ENCODE data around the gene CCDC74A.
"Not testable (repeated sequence)": the region's sequence is repeated elsewhere in the genome, so short reads cannot be mapped to it uniquely, and the experiment has no call there.

Gene CCDC74A

DNA sequence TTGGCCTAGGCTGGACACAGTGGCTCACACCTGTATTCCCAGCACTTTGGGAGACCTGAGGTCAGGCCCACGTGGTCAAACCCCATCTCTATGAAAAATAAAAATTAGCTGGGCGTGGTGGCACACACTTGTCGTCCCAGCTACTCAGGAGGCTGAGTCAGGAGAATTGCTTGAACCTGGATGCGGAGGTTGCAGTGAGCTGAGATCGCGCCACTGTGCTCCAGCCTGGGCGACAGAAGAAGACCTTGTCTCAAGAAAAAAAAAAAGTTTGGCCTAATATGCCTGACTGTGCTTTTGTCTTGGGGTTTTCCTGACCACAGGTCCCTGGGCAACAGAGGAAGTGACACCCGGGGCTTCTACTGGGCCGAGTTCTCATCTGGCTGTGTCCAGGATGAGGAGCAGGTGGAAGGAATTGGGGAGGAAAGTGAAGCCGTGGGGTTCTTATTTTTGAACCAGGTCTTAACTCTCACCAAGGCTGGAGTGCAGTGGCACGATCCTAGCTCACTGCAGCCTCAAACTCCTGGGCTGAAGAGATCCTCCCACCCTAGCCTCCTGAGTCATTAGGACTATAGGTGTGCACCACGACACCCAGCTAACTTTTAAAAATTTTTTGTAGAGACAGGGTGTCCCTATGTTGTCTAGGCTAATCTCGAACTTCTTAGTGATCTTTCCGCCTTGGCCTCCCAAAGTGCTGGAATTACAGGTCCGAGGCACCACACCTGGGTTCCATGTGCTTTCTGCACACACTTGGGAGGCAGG is 13.1 kb upstream of the CCDC74A start:
- peaks cover 30% of the 10 kb centered on the region for H3K36me3 ChIP-seq (ENCODE audit: insufficient read depth, low read length)
- not testable (repeated sequence) for H3K4me3 ChIP-seq (ENCODE audit: low read length); H3K4me1 ChIP-seq (ENCODE audit: insufficient read depth, low read length); H2AFZ ChIP-seq (ENCODE audit: low read depth, low read length); H3K27me3 ChIP-seq (ENCODE audit: insufficient read depth, low read length); H3K9me3 ChIP-seq (ENCODE audit: low read length)

DNA sequence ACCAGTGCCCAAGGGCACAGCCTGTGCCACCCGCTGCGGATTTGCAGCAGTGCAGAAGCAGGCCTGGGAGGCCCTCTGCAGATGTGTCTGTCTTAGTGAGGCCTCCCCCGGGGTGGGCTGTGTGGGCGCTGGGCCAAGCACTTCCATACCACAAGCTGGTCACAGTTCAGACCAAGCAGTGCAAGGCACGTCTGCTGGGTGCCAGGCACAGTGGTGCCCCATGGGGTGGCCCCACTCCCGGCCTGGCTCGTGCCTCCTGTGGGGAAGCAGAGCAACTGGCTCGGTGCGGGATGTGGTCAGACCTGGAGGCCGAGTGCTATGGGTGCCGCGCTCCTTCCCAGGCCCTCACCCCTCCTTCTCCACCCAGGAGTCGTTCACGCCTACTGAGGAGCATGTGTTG is 12.5 kb upstream of the CCDC74A start:
- H3K27me3 ChIP-seq (ENCODE audit: insufficient read depth, low read length); H2AFZ ChIP-seq (ENCODE audit: low read depth, low read length); H3K4me1 ChIP-seq (ENCODE audit: insufficient read depth, low read length); H3K9me3 ChIP-seq (ENCODE audit: low read length); H3K4me3 ChIP-seq (ENCODE audit: low read length): not testable (repeated sequence)
- peaks cover 29% of the 10 kb centered on the region for H3K36me3 ChIP-seq (ENCODE audit: insufficient read depth, low read length)

DNA sequence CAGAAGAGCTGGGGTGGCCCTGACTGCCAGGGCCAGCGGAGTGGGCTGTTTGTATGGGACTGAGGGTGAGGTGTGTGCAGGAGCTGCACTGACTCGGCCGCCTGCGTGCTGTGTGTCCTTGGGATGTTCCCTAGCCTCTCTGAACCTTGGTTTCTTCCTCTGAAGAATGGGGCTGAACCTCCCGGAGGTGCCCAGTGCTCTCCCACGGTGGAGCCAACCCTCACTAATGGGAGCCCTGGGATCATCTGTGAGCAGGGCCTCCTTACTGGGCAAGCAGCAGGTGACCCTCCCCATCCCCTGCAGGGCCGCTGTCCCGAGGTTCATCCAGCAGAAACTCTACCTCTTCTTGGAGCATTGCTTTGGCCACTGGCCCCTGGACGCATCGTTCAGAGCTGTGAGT is 11.7 kb upstream of the CCDC74A start:
- Histone ChIP-seq H3K9me3 (ENCODE audit: low read length) (no peaks in the 10 kb centered on the region), H3K36me3 (ENCODE audit: insufficient read depth, low read length) (peaks cover 32% of the 10 kb centered on the region), H2AFZ (ENCODE audit: low read depth, low read length) (no peak overlapping the region), H3K27me3 (ENCODE audit: insufficient read depth, low read length) (no peaks in the 10 kb centered on the region), H3K4me3 (ENCODE audit: low read length) (no peak overlapping the region), H3K4me1 (ENCODE audit: insufficient read depth, low read length) (no peaks in the 10 kb centered on the region)

DNA sequence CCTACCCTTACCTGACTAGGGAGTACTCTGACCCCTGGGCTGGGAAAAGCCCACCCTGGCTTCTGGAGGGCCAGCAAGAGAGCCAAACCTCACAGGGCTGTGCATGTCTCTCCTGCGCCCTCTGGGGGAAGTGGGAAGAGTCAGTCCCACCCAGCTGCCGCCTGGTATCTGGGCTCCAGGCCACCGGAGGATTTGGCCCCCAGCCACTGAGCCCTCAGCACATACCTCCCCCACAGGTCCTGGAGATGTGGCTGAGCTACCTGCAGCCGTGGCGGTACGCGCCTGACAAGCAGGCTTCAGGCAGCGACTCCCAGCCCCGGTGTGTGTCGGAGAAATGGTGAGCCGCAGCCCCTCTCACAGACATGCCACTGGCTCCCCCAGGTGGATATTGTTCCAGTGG is 11.1 kb upstream of the CCDC74A start:
- not testable (repeated sequence) for H3K9me3 ChIP-seq (ENCODE audit: low read length); H3K27me3 ChIP-seq (ENCODE audit: insufficient read depth, low read length); H2AFZ ChIP-seq (ENCODE audit: low read depth, low read length); H3K4me1 ChIP-seq (ENCODE audit: insufficient read depth, low read length); H3K4me3 ChIP-seq (ENCODE audit: low read length)
- H3K36me3 ChIP-seq (ENCODE audit: insufficient read depth, low read length), result peaks cover 32% of the 10 kb centered on the region

DNA sequence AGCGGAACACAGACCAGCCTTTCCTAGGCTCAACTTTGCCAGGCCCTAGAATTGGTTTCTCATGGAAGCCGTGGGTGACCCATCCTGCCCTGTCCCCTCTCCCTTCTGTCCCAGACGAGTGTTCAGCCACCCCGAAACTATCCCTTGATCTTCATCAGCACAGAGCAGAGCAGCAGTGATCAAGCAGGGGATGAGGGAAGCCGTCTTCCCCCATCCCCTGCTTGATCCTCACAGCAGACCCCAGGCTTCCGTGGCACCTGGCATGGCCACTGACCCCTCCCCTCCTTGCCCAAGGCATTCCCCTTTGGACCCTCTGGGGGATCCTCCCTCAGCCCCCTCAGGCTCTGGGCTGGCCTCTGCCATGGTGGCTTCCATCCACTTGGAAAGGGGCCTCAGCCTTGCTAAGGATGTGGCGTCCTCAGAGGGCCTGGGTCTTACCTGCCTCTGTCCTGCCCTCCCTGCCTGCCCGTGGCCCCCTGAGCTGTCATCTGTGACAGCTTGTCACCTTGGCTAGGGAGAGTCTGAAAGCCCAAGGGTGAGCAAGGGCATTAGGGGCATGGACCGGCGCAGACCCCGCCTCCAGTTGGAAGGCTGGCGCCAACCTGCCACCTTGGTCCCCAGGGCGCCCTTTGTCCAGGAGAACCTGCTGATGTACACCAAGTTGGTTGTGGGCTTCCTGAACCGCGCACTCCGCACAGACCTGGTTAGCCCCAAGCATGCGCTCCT is 10.4 kb upstream of the CCDC74A start:
- H3K27me3 ChIP-seq (ENCODE audit: insufficient read depth, low read length), result no peaks in the 10 kb centered on the region
- no peak overlapping the region for H2AFZ ChIP-seq (ENCODE audit: low read depth, low read length)
- no peak overlapping the region for H3K4me3 ChIP-seq (ENCODE audit: low read length)
- peaks cover 32% of the 10 kb centered on the region for H3K36me3 ChIP-seq (ENCODE audit: insufficient read depth, low read length)
- no peaks in the 10 kb centered on the region for H3K4me1 ChIP-seq (ENCODE audit: insufficient read depth, low read length)
- H3K9me3 ChIP-seq (ENCODE audit: low read length), result no peaks in the 10 kb centered on the region

DNA sequence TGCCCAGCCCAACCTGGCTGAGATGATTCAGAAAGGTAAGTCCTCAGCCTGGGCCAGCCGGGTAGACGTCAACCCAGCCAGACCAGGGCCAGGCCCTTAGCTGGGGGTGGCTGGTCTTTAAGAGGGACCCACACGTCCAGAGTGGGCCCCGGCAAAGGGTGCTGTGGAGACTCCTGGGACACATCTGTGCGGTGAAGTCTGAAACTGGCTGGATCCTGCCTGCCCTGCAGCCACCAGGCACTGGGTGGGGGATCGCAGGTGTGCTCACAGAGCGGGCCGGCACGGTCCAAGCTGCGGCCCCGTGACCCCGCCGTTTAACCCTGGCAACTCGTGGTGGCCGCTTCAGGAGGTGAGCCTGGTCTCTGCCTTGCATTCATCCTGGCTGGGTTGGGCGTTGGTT is 9.8 kb upstream of the CCDC74A start:
- not testable (repeated sequence) for H2AFZ ChIP-seq (ENCODE audit: low read depth, low read length); H3K27me3 ChIP-seq (ENCODE audit: insufficient read depth, low read length); H3K4me3 ChIP-seq (ENCODE audit: low read length); H3K9me3 ChIP-seq (ENCODE audit: low read length); H3K4me1 ChIP-seq (ENCODE audit: insufficient read depth, low read length)
- H3K36me3 ChIP-seq (ENCODE audit: insufficient read depth, low read length), result peaks cover 26% of the 10 kb centered on the region

DNA sequence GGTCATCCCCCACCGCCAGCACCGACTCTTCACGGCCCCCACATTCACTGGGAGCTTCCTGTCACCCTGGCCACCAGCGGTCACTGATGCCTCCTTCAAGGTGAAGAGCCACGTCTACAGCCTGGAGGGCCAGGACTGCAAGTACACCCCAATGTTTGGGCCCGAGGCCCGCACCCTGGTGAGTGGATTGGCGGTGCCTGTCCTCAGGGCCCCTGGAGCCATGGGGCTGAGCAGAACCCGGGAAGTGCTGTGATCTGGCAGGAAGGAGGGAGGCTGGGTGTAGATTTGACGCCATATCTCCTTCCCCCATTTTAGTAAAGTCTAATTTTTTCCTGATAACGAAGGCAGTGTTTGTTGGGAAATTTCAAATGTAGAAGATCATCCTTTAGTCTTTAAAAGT is 9.2 kb upstream of the CCDC74A start:
- not testable (repeated sequence) for H3K4me1 ChIP-seq (ENCODE audit: insufficient read depth, low read length); H2AFZ ChIP-seq (ENCODE audit: low read depth, low read length); H3K27me3 ChIP-seq (ENCODE audit: insufficient read depth, low read length); H3K4me3 ChIP-seq (ENCODE audit: low read length); H3K9me3 ChIP-seq (ENCODE audit: low read length)
- H3K36me3 ChIP-seq (ENCODE audit: insufficient read depth, low read length), result peaks cover 23% of the 10 kb centered on the region

DNA sequence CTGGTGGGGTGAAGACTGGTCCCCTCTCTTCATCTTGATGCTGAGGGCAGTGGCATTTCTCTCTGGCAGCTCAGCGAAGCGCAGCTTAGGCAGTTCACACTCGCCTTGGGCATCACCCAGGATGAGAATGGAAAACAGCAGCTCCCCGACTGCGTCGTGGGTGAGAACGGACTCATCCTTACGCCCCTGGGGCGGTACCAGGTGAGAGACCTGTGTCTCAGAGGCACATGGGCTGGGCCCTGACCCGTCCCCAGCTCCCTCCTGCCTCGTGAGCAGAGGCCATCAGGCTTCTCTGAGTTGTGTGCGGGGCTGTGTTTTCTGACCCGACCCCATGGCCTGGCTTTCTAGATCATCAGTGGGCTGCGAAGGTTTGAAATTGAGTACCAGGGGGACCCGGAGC is 8.2 kb upstream of the CCDC74A start:
- no peak overlapping the region for H3K4me3 ChIP-seq (ENCODE audit: low read length)
- no peaks in the 10 kb centered on the region for H3K27me3 ChIP-seq (ENCODE audit: insufficient read depth, low read length)
- no peaks in the 10 kb centered on the region for H3K4me1 ChIP-seq (ENCODE audit: insufficient read depth, low read length)
- H3K9me3 ChIP-seq (ENCODE audit: low read length), result no peaks in the 10 kb centered on the region
- H3K36me3 ChIP-seq (ENCODE audit: insufficient read depth, low read length), result peaks cover 20% of the 10 kb centered on the region
- no peak overlapping the region for H2AFZ ChIP-seq (ENCODE audit: low read depth, low read length)

DNA sequence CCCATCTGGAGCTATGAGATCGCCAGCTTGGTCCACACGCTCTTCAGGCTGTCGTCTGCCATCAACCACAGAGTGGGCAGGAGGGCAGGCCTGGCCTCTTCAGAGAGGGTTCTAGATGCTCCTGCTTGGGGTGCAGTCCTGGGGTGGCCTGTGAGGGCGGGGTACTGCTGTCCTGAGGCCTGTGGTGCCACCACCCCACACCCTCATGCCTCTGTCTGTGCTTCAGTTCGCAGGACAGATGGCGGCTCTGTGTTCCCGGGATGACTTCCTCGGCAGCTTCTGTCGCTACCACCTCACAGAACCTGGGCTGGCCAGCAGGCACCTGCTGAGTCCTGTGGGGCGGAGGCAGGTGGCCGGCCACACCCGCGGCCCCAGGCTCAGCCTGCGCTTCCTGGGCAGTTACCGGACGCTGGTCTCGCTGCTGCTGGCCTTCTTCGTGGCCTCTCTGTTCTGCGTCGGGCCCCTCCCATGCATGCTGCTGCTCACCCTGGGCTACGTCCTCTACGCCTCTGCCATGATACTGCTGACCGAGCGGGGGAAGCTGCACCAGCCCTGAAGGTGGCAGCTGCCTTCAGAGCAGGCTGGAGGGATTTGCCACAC is 7.7 kb upstream of the CCDC74A start:
- not testable (repeated sequence) for H3K9me3 ChIP-seq (ENCODE audit: low read length); H2AFZ ChIP-seq (ENCODE audit: low read depth, low read length); H3K4me3 ChIP-seq (ENCODE audit: low read length); H3K4me1 ChIP-seq (ENCODE audit: insufficient read depth, low read length); H3K27me3 ChIP-seq (ENCODE audit: insufficient read depth, low read length)
- peaks cover 20% of the 10 kb centered on the region for H3K36me3 ChIP-seq (ENCODE audit: insufficient read depth, low read length)

DNA sequence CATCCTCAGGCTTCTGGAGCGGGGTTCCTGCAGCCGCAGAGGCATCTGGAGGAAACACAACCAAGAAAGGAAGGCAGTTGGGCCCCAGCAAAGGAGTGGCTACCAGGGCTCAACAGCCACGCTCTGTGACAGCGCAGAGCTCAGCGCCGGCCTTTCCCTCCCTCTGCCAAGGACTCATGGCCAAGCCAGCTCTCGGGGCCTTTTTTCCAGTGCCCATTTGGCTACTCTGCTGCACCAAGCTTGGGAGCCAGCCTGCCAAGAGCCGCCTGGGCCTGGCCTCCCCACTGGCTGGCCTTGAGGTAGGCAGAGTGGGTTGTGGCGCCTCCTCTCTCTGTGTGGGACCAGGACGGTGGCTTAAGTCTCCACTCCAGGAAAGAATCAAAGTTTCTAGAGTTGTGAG is 7.2 kb upstream of the CCDC74A start:
- no peak overlapping the region for H3K4me3 ChIP-seq (ENCODE audit: low read length)
- H2AFZ ChIP-seq (ENCODE audit: low read depth, low read length), result no peak overlapping the region
- H3K27me3 ChIP-seq (ENCODE audit: insufficient read depth, low read length), result no peaks in the 10 kb centered on the region
- H3K36me3 ChIP-seq (ENCODE audit: insufficient read depth, low read length), result peaks cover 20% of the 10 kb centered on the region
- H3K4me1 ChIP-seq (ENCODE audit: insufficient read depth, low read length), result no peaks in the 10 kb centered on the region
- H3K9me3 ChIP-seq (ENCODE audit: low read length), result no peaks in the 10 kb centered on the region

DNA sequence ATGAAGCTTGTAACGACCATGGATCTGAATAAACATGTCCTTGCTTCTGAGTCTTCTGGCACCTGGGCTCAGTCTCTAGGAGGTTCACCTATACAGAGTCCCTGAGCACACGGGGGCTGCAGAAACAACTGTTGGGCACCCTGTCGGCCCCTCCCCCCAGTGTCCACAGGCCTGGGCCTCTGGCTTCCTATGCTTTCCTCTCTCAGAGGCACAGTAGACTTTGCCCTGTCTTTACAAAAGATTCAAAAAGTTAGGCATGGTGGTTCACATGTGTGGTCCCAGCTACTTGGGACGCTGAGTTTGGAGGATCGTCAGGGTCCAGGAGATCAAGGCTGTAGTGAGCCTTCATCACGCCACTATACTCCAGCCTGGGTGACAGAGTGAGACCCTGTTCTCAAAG is 6.2 kb upstream of the CCDC74A start:
- H3K27me3 ChIP-seq (ENCODE audit: insufficient read depth, low read length); H2AFZ ChIP-seq (ENCODE audit: low read depth, low read length); H3K4me1 ChIP-seq (ENCODE audit: insufficient read depth, low read length): not testable (repeated sequence)

DNA sequence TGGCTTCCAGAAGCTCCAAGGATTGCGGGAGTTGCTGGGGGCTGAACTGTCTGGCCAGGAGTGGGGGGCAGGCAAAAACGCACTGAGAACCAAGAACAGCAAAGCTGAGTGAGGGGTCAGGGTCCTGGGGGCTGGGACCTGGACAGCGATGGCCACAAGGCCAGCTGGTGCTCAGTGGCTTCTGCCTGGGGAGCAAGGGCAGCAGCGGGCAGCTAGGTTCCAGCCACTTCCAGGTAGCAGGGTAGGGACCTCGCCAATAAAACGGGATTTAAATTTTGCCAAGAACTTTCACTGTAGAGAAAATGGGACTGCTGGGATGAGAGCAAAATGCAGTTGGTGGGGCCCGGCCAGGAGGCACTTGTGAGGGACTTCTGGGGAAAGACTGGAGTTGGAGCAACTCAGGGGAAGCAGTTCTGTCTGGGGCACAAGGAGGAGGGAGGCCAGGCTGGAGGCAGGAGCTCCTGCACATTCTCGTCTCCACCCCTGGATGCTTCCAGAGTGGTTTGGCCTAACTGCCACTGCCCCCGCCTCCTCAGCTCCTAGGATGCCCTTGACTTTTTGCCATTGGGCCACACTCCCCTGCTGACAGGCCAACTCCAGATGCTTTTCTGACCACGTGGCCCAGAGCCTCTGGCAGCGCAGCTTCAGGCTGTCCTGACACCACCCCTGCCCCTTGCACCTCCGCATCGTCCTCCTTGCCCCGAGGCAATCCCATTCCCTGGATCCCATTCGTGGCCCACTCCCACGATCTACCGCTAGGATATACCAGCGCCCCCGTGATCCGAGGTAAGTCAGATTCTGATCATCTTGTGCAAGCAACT is 5.5 kb upstream of the CCDC74A start:
- H3K9me3 ChIP-seq (ENCODE audit: low read length), result no peaks in the 10 kb centered on the region
- peaks cover 18% of the 10 kb centered on the region for H3K36me3 ChIP-seq (ENCODE audit: insufficient read depth, low read length)
- no peaks in the 10 kb centered on the region for H3K4me1 ChIP-seq (ENCODE audit: insufficient read depth, low read length)
- H3K4me3 ChIP-seq (ENCODE audit: low read length), result no peak overlapping the region
- H2AFZ ChIP-seq (ENCODE audit: low read depth, low read length), result no peak overlapping the region
- H3K27me3 ChIP-seq (ENCODE audit: insufficient read depth, low read length), result no peaks in the 10 kb centered on the region

More for the DNA sequence above, 6.2 kb upstream of the CCDC74A start:
- not testable (repeated sequence) for H3K9me3 ChIP-seq (ENCODE audit: low read length); H3K4me3 ChIP-seq (ENCODE audit: low read length)
- H3K36me3 ChIP-seq (ENCODE audit: insufficient read depth, low read length), result peaks cover 18% of the 10 kb centered on the region

DNA sequence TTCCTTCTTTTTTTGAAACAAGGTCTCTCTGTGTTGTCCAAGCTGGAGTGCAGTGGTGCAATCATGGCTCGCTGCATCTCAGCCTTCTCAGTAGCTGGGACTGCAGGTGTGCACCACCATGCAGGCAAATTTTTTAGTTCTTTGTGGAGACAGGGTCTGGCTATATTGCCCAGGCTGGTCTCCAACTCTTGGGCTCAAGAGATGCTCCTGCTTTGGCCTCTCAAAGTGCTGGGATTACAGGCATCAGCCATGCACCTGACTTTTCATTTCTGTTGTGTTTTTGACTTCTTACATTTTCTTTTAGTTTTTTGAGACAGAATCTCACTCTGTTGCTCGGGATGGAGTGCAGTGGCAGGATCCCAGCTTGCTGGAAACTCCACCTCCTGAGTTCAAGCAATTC is 2.4 kb upstream of the CCDC74A start:
- not testable (repeated sequence) for H3K4me1 ChIP-seq (ENCODE audit: insufficient read depth, low read length); H3K36me3 ChIP-seq (ENCODE audit: insufficient read depth, low read length); H3K9me3 ChIP-seq (ENCODE audit: low read length); H3K4me3 ChIP-seq (ENCODE audit: low read length); H3K27me3 ChIP-seq (ENCODE audit: insufficient read depth, low read length); H2AFZ ChIP-seq (ENCODE audit: low read depth, low read length)

All from neuron (in vitro differentiated cells).